NCI-H2081 (cell line): ENCODE data around the gene ZBTB40.

Experiments used
- DNase-seq, 2 experiments: peaks; one replicate each; lab custom pipeline; 2025; lab: John Stamatoyannopoulos, UW

The ZBTB40 gene

DNA sequence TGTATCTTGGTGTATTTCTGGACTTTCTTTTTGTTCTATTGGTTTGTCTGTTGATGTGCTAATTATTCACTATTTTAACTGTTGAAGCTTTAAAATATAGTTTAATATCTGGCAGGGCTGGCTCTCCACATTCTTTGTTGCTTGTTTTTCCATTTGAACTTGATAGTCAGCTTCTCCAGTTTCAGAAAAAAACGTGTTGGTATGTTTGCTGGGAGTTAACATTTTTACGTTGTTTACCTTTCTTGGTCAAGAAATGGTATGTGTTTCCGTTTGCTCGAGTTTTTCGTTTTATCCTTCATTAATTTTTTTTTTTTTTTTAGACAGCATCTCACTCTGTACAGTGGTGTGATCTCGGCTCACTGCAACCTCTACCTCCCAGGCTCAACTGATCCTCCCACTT is 16.9 kb upstream of the ZBTB40 start:
- DNase-seq: no peak

DNA sequence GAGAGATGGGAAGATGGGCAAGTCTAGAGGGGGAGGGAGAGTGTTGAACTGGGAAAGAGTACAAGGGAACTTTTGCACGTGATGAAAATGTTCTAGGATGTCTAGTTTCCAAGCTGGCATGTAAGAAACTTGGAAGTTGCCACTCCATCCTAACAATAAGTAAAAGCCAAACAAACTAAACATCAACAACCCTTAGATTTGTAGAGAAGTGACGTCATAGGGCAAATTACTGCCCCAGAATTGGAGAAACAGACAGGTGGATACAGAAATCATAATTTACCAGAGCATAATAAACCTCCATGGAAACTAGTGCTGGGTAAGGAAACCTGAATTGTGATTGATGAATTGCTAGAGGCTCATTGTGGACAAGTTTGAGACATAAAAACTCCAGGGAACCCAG is 14.7 kb upstream of the ZBTB40 start:
- no peak for DNase-seq

DNA sequence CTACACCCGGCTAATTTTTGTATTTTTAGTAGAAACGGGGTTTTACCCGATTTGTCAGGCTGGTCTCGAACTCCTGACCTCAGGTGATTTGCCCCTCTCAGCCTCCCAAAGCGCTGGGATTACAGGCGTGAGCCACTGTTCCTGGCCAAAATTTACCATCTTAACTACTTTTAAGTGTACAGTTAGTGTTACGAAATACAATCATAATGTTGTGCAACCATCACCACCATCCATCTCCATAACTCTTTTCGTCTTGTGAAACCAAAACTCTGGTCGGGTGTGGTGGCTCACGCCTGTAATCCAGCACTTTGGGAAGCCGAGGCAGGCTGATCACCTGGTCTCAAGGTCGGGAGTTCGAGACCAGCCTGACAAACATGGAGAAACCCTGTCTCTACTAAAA is 14.1 kb upstream of the ZBTB40 start:
- DNase-seq: no peak

DNA sequence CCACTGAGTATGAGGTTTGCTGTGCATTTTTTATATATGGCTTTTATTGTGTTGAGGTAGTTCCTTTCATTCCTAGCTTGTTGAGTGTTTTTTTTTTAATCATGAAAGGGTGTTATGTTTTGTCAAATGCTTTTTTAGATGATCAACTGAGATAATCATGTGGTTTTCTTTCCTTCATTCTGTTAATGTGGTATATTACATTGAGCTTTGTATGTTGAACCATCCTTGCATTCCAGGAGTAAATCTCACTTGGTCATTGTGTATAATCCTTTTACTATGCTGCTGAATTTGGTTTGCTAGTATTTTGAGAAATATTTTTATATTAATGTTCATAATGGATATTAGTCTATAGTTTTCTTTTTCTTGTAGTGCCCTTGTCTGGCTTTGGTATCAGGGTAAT is 11.1 kb upstream of the ZBTB40 start:
- DNase-seq: no peak

DNA sequence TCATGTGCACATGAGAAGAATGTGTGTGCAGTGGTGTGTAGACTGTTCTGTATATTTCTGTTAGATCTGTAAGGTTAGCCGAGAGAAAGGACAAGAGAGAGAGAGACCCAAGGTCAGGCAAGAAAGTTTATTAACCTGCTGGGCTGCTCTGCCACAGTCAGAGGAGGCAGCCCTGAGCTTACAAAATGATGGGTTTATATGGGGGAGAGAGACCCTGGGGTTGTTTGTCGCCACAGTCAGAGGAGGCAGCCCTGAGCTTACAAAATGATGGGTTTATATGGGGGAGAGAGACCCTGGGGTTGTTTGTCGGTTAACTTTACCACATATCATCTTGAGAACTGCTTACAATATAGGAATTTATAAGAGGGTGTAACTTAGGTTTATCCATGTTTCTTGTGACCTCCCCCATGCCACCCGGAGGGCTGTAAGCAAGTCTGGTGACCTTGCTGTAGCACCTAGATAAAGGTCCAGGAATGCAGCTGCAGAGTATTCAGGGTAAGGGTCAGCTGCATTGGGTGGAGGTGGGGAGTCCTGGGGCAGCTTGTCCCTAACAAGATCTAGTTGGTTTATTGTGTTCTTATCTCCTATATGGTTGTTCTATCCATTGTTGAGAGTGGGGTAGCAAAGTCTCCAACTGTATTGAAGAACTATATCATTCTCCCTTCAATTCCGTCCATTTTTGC is 9.3 kb upstream of the ZBTB40 start:
- DNase-seq: no peak

DNA sequence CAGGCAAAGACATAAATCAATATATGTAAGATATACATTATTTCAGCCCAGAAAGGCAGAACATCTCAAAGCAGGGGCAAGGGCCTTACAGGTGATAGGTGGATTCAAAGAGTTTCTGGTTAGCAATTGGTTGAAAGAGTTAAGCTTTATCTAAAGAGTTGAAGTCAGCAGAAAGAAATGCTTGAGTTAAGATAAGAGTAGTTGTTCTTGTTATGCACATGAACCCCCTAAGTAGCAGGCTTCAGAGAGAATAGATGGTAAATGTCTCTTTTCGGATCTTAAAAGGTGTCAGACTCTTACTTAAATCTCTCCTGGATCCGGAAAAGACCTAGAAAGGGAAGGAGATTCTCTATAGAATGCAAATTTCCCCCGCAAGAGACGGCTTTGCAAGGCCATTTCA is 8.3 kb upstream of the ZBTB40 start:
- DNase-seq: no peak

DNA sequence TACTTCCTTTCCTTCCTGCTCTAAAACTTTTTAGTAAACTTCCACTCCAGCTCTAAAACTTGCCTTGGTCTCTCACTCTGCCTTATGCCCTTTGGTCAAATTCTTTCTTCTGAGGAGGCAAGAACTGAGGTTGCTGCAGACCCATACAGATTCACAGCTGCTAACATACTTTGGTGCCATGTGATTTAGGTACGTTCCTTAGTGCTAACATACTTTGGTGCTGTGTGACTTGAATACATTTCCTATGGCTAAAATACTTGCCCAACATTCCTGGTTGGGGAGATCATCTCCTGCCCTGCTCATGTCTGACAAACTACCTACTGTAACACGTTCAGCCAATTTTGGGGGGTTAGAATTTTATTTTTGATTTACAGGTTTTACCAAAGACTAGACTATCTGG is 6.8 kb upstream of the ZBTB40 start:
- DNase-seq: no peak

DNA sequence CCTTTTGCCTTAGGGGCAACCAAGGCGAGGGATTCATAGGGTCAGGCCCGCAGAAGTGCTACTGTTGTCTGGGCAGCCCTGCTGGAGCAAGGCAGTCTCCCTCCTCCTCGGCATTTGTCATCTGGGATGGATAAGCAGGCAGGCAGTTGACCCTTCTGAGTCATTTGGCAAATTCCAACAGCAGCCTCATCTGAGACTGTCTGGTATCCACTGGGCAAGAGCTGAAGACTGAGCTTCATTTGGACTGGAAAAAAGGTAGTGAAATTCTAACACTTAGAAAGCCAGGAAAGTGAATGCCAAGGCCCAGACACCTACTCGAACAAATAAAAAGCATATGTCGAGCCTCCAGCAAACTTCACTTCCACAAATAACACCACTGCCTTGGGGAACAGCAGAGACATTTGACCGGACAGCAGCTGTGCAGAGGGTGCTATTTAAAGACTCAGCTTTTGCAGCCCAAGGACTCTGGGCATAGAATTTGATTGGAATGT is 4.0 kb upstream of the ZBTB40 start:
- no peak for DNase-seq

DNA sequence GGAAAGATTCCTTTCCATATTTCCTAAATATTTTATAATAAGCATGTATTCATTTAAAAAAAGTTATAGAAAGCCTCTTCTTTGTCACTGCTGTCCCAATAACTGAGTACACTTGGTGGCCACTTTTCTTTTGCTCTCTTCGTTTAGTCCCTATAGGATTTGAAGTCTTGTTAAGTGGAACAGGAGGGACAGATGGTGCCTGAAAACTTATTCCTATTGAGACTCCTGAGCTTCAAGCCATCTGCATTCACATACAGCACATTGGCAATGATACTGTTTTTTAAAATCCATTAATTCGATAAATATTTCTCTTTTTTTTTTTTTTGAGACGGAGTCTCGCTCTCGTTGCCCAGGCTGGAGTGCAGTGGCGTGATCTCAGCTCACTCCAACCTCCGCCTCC is 2.0 kb upstream of the ZBTB40 start:
- DNase-seq: no peak

DNA sequence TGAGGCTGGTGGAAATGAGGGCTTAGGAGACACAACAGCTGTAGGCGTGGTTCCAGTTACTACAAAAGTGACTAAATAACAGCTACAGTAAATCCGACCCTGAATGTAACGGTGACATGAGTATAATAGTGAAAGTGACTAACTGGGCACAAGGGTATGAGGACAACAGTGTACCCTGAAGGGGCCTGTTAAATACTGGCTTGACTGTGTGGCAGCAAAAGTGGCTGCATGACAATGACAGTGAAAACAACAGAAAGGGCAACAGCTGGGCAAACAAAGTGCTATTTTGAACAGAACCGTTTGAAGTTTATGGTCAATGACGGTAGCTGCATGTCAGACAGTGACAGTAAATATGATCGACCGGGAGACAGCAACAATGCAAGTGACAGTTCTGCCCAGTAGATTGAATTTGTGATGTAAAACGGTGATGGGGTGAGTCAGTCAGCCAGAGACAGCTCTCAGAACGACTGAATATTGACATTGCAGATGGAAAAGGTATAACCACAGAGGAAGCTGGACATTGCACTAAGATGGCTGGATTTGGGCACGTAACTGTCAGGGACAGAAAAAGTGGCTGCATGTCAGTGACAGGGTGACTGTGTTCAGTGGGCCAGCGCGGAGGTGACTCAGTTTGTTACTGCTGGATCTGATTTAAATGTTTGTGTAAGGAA is 1.2 kb upstream of the ZBTB40 start:
- peak; percentile 64 to 92 for DNase-seq

DNA sequence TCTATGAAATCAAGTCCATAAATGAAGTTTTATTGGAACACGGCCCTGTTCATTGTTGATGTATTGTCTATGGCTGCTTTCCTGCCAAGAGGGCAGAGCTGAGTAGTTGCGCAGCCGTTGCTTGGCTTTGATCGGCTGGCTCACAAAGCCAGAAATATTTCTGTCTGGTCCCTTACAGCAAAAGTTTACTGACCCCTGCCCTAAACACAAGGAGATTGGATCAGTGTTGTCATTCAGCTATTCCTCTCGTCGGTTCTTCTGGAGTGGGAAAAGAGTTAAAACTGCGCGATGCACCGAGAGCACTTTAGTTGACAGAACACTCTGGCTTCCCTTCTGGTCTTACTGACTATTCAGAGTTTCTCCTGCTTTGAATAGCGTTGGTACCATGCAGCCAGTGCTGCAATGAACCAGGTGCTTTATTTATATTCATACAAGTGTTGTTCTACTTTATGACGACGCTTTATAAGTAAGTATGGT is 868 bp downstream of the ZBTB40 start:
- peak; percentile 47 to 77 for DNase-seq

DNA sequence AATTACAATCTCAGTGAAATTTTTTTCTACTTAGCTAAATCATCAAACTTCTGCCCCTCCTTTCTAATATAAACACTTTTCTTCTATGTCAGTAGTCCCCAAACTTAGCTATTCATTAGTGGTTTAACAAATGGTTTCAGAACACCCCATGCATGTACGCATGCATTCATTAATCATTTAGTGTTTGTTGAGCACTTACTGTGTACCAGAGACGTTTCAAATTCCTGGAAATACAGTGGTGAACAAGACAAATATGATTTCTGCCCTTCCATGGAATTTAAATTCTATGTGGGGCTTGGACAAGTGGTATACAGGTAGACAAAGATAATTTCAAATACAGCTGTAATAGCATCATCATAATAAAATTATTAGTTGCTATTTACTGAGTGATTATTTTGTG is 1.5 kb downstream of the ZBTB40 start:
- DNase-seq: no peak

DNA sequence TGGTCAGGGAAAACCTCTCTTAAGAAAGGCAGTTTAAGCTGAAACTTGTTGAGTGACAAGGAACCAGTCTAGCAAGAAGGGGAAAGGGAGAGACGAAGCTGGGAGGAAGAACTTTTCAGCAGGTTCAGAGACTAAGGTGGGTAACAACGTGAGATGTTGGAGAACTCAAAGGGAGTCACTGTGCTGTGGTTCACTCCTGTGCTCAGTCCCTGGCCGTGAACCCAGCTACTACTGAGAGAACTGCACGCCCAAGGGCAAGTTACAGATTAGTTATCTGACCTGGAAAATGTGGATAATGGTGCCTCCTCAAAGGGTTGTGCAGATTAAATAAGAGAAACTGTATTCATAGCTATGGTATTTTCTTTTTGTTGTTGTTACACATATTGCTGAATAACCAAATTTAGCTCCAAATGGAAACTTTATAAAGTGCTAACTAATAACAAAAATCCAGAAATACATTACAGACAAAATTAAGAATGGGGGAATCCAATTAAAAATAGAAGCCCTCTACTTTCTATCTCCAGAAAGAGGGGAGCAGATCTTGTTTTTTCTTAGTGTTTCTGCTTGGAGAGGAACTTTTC is 2.9 kb downstream of the ZBTB40 start:
- DNase-seq: no peak

DNA sequence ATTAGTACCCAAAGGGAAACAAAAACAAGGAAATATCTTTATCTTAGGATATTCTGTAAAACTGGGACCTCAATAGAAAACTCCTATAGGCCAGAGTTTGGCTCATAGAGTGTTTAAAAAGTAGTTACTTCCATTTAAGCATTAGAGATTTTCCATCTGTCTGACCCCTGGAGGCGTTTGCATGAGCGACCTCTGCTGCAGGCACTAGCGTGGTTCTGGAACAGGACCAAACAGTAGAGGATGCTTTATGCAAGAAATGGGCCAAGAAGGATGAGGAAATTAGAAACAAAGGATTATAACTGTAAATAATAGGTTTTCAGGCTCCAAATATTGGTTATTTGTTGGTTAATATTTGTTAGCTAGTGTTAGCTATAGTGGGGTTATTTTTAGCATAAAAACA is 5.7 kb downstream of the ZBTB40 start:
- DNase-seq: peak in 1 of 2 experiments; percentile 25

DNA sequence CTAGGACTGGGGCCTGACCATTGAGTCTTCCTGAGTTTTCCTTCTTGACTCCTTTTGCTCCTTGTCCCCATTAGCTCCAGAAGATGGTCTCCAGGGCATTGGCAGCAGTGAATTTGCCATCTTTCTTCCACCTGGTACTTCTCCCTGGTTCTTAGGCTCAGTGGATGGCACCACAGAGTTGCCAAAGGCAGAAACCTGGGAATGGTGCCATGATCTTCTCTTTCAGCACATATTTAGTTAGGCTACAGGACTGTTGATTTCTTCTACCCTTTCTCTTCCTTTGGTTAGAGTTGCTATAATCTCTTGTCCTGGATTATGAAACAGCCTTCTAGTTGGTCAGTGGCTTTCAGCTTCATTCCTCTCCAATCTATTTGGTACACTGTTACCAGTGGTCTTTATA is 6.2 kb downstream of the ZBTB40 start:
- no peak for DNase-seq

DNA sequence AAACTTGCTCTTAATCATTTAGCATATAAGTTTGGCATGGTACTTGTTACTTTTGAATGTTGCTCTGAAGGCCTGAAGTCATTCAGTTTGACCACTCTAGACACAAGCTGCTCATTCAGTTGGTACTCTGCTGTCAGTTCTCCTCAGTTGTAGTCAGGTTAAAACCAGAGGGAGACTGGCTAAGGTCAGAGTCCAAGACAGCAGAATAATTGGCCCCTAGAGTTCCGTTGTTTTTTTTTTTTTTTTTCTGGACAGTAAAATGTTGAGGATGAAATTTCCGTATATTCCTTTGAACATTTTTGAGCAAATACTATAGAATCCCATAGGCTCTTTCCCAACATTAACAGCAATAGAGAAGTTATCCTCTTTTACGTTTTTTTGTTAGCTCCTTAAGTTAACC is 9.4 kb downstream of the ZBTB40 start:
- DNase-seq: no peak

DNA sequence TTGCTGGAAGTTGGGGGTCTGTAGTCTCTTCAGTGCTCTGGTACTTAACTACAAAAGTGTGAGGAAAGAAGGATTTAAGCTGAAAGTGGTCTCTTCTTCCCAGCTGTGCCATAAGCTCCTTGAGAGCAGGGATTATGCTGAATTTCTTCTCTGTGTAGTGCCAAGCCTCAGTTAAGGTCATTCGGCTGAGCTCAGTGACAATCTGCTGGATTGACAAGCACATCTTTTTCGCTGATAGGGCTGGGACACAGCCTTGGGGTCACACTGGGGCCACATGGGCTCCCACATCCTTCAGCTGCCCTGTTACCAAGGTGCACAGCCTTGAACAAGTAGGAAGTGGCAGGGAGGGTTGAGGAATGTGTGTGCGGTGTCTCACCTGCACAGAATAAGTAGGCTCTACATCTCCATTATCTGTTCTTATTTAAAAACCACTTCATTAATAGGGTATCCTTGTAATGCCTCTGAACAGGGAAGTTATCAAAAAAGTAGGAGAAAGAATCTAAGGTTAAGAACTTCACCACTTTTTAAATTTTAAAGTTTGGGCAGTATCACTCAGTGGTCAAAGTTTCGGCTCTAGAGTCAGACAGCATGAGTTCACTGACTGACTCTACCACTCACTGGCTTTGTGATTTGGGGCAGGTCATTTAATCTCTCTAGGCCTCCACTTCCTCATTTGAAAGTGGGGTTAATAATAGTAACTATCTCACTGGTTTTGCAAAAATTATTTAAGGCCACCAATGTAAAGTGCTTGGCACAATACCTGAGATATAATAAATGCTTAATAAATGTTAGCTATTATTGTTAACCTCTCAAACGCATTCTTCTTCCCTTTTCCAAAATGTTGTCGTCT is 10.3 kb downstream of the ZBTB40 start:
- no peak for DNase-seq

DNA sequence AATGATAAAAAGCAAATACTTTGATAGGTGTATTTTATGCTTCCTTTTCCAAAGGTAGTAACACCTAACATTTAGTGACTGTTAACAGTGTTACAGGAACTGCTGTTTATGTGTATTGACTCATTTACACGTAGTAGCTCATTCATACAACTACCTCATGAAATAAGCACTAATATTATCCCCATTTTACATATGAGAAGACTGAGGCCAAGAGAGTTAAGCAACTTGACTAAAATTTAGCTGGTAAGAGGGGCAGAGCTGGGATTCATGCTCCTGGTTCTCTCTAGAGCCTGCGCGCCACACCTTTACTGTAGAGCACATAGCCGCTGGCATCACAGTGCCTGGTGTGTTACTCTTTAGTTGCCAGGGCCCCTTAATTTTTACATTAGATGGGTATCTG is 11.3 kb downstream of the ZBTB40 start:
- DNase-seq: no peak

DNA sequence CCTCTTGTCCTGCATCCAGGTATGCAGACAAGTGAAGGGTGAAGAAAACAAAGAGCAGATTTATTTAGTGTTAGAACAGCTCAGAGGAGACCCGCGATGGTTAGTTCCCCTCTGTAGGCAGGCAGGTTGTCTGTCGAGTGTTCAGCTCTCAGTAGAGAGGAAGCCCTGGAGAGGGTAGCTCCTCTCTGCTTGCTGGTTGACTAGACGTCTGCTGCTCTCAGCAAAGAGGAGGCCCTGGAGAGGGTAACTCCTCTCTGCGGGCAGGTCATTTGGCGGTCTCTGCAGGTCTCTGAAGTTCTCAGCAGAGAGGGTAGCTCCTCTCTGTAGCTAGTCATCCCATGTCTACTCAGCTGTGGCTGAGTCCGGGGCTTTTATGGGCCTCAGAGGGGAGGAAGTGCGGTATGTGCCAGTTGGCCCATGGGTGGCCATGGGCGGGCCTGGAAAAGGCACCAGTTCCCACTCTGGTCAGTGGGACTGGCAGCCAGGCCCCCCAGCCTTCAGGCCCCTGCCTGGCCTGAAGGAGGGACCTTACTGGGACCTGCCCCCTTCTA is 13.4 kb downstream of the ZBTB40 start:
- DNase-seq: no peak

DNA sequence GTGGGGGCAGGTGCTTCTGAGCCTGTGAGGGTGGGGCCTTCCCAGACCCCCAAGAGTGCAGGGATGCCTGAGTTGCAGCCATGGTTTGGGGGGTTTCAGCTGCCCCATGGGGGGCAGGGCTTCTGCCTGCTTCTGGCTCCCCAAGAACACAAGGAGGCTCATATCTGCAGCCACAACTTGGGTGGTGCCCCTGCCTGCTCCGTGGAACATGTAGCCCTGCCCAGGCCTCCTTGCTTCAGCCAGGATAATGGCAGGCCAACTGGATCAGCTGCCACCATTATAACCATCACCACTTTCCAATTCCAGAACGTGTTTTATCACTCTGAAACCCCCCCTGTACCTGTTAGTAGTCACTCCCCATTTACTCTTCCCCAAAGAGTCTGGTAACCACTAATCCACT is 14.0 kb downstream of the ZBTB40 start:
- DNase-seq: no peak

DNA sequence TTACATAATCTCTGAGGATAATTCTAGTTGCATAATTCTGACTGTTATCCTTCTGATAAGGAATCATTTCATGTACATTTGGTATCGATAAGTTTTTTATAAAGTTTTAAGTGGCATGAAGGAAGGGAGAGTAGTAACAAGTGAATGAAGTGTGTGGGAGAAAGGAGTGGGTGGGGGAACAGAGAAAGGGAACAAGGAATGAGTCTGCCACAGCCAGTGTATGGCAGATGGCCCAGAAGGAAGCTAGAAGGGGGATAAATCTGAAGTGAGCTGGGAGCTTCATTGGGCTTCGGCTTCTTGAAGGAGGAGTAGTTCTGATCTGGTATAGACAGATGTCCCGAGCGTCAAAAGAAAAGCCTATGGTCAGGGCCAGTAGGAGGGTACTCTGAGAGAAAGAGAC is 18.6 kb downstream of the ZBTB40 start:
- no peak for DNase-seq

DNA sequence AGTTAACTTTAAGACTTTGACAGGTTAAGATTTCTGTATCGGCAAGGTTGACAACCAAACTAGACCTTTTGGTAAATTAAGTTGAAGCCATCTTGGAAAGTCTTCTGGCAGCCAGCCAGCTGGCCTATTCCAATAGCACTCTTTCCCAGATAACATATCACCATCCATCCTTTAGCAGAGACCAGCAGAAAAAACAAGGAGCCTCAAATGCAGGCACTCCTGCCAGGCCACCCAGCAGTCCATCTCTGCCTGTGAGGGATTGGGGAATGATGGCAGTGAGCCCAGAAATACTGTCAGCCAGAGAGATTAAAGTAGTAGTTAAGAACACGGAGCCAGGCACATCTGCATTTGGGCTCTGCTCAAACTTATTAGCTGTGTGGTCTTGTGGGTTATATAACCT is 19.4 kb downstream of the ZBTB40 start:
- no peak for DNase-seq
